ENCODE measurements around the gene CCDC197. TPM values are rescaled to one million over a fixed set of nuclear protein-coding genes. Genes with fewer than 3 reads are reported as not detected.

Gene CCDC197
- total and polyA plus RNA-seq, 9 donors, result 0.04 to 0.32 (median 0.22) TPM; not detected in 5

GRCh38 chr14:94047581-94047980 lies 50.5 kb downstream of the CCDC197 start:
- WGBS (ENCODE audit: insufficient coverage), result 63% methylated on average over 2 of the region's 3 CpGs
- H3K27me3 ChIP-seq (ENCODE audit: control insufficient read depth, insufficient read depth, low read length), result no peaks in the 10 kb centered on the region
- peaks cover 88% of the 10 kb centered on the region for H3K36me3 ChIP-seq (ENCODE audit: control insufficient read depth, insufficient read depth, low read length)
- no peak for DNase-seq
- no peaks in the 10 kb centered on the region for H3K9me3 ChIP-seq (replicated peaks; ENCODE audit: control insufficient read depth, low read depth, low read length)
- H3K4me3 ChIP-seq (ENCODE audit: low read length), result no peak overlapping the region
- H3K27ac ChIP-seq (ENCODE audit: low read length), result no peak overlapping the region
- H3K4me1 ChIP-seq (ENCODE audit: control insufficient read depth, insufficient read depth, low read length), result no peaks in the 10 kb centered on the region

- no peaks in the 10 kb centered on the region for H3K27me3 ChIP-seq (ENCODE audit: control insufficient read depth, insufficient read depth, low read length)
- H3K9me3 ChIP-seq (replicated peaks; ENCODE audit: control insufficient read depth, low read depth, low read length), result no peaks in the 10 kb centered on the region
- no peak overlapping the region for H3K27ac ChIP-seq (ENCODE audit: low read length)
- 27% methylated on average over 2 of the region's 10 CpGs for WGBS (ENCODE audit: insufficient coverage)
- H3K4me1 ChIP-seq (ENCODE audit: control insufficient read depth, insufficient read depth, low read length), result no peaks in the 10 kb centered on the region
- no peak for DNase-seq
- H3K36me3 ChIP-seq (ENCODE audit: control insufficient read depth, insufficient read depth, low read length), result peaks cover 92% of the 10 kb centered on the region
- H3K4me3 ChIP-seq (ENCODE audit: low read length), result no peak overlapping the region
Observed at GRCh38 chr14:94048691-94049624, 51.9 kb downstream of the CCDC197 start.

- H3K27ac ChIP-seq (ENCODE audit: low read length), result no peak overlapping the region
- no peak overlapping the region for H3K4me3 ChIP-seq (ENCODE audit: low read length)
- no peaks in the 10 kb centered on the region for H3K4me1 ChIP-seq (ENCODE audit: control insufficient read depth, insufficient read depth, low read length)
- DNase-seq, result no peak
- no peaks in the 10 kb centered on the region for H3K27me3 ChIP-seq (ENCODE audit: control insufficient read depth, insufficient read depth, low read length)
- peaks cover 93% of the 10 kb centered on the region for H3K36me3 ChIP-seq (ENCODE audit: control insufficient read depth, insufficient read depth, low read length)
- H3K9me3 ChIP-seq (replicated peaks; ENCODE audit: control insufficient read depth, low read depth, low read length), result no peaks in the 10 kb centered on the region
- no CpG with 5 or more reads among the region's 2 CpGs for WGBS (ENCODE audit: insufficient coverage)
Observed at GRCh38 chr14:94049625-94050023, 52.5 kb downstream of the CCDC197 start.

GRCh38 chr14:94050231-94050880 lies 53.3 kb downstream of the CCDC197 start:
- no peaks in the 10 kb centered on the region for H3K9me3 ChIP-seq (replicated peaks; ENCODE audit: control insufficient read depth, low read depth, low read length)
- H3K27ac ChIP-seq (ENCODE audit: low read length), result no peak overlapping the region
- no peaks in the 10 kb centered on the region for H3K4me1 ChIP-seq (ENCODE audit: control insufficient read depth, insufficient read depth, low read length)
- no peak overlapping the region for H3K4me3 ChIP-seq (ENCODE audit: low read length)
- no peaks in the 10 kb centered on the region for H3K27me3 ChIP-seq (ENCODE audit: control insufficient read depth, insufficient read depth, low read length)
- no peak for DNase-seq
- WGBS (ENCODE audit: insufficient coverage), result 74% methylated on average over 4 of the region's 6 CpGs
- H3K36me3 ChIP-seq (ENCODE audit: control insufficient read depth, insufficient read depth, low read length), result peaks cover 93% of the 10 kb centered on the region

GRCh38 chr14:94051115-94051514 lies 54.0 kb downstream of the CCDC197 start:
- H3K36me3 ChIP-seq (ENCODE audit: control insufficient read depth, insufficient read depth, low read length), result peaks cover 93% of the 10 kb centered on the region
- H3K4me3 ChIP-seq (ENCODE audit: low read length), result no peak overlapping the region
- peak; percentile 65 for DNase-seq
- no peaks in the 10 kb centered on the region for H3K9me3 ChIP-seq (replicated peaks; ENCODE audit: control insufficient read depth, low read depth, low read length)
- H3K4me1 ChIP-seq (ENCODE audit: control insufficient read depth, insufficient read depth, low read length), result no peaks in the 10 kb centered on the region
- no peak overlapping the region for H3K27ac ChIP-seq (ENCODE audit: low read length)
- H3K27me3 ChIP-seq (ENCODE audit: control insufficient read depth, insufficient read depth, low read length), result no peaks in the 10 kb centered on the region
- 64% methylated on average over 5 of the region's 9 CpGs for WGBS (ENCODE audit: insufficient coverage)

GRCh38 chr14:94051779-94052178 lies 54.7 kb downstream of the CCDC197 start:
- H3K36me3 ChIP-seq (ENCODE audit: control insufficient read depth, insufficient read depth, low read length), result peaks cover 93% of the 10 kb centered on the region
- no peak for DNase-seq
- WGBS (ENCODE audit: insufficient coverage), result 88% methylated on average over 3 of the region's 3 CpGs

GRCh38 chr14:94052199-94052598 lies 55.1 kb downstream of the CCDC197 start:
- no peaks in the 10 kb centered on the region for H3K9me3 ChIP-seq (replicated peaks; ENCODE audit: control insufficient read depth, low read depth, low read length)
- H3K27ac ChIP-seq (ENCODE audit: low read length), result no peak overlapping the region
- peaks cover 93% of the 10 kb centered on the region for H3K36me3 ChIP-seq (ENCODE audit: control insufficient read depth, insufficient read depth, low read length)
- no peak for DNase-seq
- H3K4me1 ChIP-seq (ENCODE audit: control insufficient read depth, insufficient read depth, low read length), result no peaks in the 10 kb centered on the region
- H3K4me3 ChIP-seq (ENCODE audit: low read length), result no peak overlapping the region
- no CpG with 5 or more reads among the region's 1 CpG for WGBS (ENCODE audit: insufficient coverage)
- H3K27me3 ChIP-seq (ENCODE audit: control insufficient read depth, insufficient read depth, low read length), result no peaks in the 10 kb centered on the region

More at GRCh38 chr14:94051779-94052178, 54.7 kb downstream of the CCDC197 start:
- H3K9me3 ChIP-seq (replicated peaks; ENCODE audit: control insufficient read depth, low read depth, low read length), result no peaks in the 10 kb centered on the region
- H3K4me3 ChIP-seq (ENCODE audit: low read length), result no peak overlapping the region
- no peak overlapping the region for H3K27ac ChIP-seq (ENCODE audit: low read length)
- H3K27me3 ChIP-seq (ENCODE audit: control insufficient read depth, insufficient read depth, low read length), result no peaks in the 10 kb centered on the region
- no peaks in the 10 kb centered on the region for H3K4me1 ChIP-seq (ENCODE audit: control insufficient read depth, insufficient read depth, low read length)

- H3K4me1 ChIP-seq (ENCODE audit: control insufficient read depth, insufficient read depth, low read length), result no peaks in the 10 kb centered on the region
- whole genome bisulfite sequencing (ENCODE audit: insufficient coverage), result no CpG with 5 or more reads among the region's 4 CpGs
- no peak overlapping the region for H3K27ac ChIP-seq (ENCODE audit: low read length)
- no peaks in the 10 kb centered on the region for H3K9me3 ChIP-seq (replicated peaks; ENCODE audit: control insufficient read depth, low read depth, low read length)
- H3K4me3 ChIP-seq (ENCODE audit: low read length), result no peak overlapping the region
- H3K36me3 ChIP-seq (ENCODE audit: control insufficient read depth, insufficient read depth, low read length), result peaks cover 92% of the 10 kb centered on the region
- DNase-seq, result no peak
- no peaks in the 10 kb centered on the region for H3K27me3 ChIP-seq (ENCODE audit: control insufficient read depth, insufficient read depth, low read length)
Observed at GRCh38 chr14:94052662-94053061, 55.6 kb downstream of the CCDC197 start.

GRCh38 chr14:94054401-94054800 lies 57.3 kb downstream of the CCDC197 start:
- Histone ChIP-seq H3K27ac (ENCODE audit: low read length) (no peak overlapping the region), H3K9me3 (replicated peaks; ENCODE audit: control insufficient read depth, low read depth, low read length) (no peaks in the 10 kb centered on the region), H3K36me3 (ENCODE audit: control insufficient read depth, insufficient read depth, low read length) (peaks cover 92% of the 10 kb centered on the region), H3K4me1 (ENCODE audit: control insufficient read depth, insufficient read depth, low read length) (no peaks in the 10 kb centered on the region), H3K4me3 (ENCODE audit: low read length) (no peak overlapping the region), H3K27me3 (ENCODE audit: control insufficient read depth, insufficient read depth, low read length) (no peaks in the 10 kb centered on the region)
- no peak for DNase-seq
- WGBS (ENCODE audit: insufficient coverage), result 100% methylated on average over 1 of the region's 1 CpG

- Histone ChIP-seq H3K4me3 (ENCODE audit: low read length) (no peak overlapping the region), H3K27me3 (ENCODE audit: control insufficient read depth, insufficient read depth, low read length) (no peaks in the 10 kb centered on the region), H3K4me1 (ENCODE audit: control insufficient read depth, insufficient read depth, low read length) (no peaks in the 10 kb centered on the region), H3K9me3 (replicated peaks; ENCODE audit: control insufficient read depth, low read depth, low read length) (no peaks in the 10 kb centered on the region), H3K27ac (ENCODE audit: low read length) (no peak overlapping the region), H3K36me3 (ENCODE audit: control insufficient read depth, insufficient read depth, low read length) (peaks cover 91% of the 10 kb centered on the region)
- DNase-seq, result no peak
- WGBS (ENCODE audit: insufficient coverage), result 95% methylated on average over 7 of the region's 7 CpGs
Observed at GRCh38 chr14:94054936-94055335, 57.8 kb downstream of the CCDC197 start.

Measured in muscle of leg (tissue), 11 donors.